ENCODE results near the gene PANK3. TPM values are rescaled to one million over a fixed set of nuclear protein-coding genes. Genes with fewer than 3 reads are reported as not detected.

Gene PANK3
- total and polyA plus RNA-seq, 10 of the 15 experiments (the other 5 are each of a cell fraction or from before 2014, with no cell fraction given), result 4.7 to 43.7 (median 23.9) TPM

DNA sequence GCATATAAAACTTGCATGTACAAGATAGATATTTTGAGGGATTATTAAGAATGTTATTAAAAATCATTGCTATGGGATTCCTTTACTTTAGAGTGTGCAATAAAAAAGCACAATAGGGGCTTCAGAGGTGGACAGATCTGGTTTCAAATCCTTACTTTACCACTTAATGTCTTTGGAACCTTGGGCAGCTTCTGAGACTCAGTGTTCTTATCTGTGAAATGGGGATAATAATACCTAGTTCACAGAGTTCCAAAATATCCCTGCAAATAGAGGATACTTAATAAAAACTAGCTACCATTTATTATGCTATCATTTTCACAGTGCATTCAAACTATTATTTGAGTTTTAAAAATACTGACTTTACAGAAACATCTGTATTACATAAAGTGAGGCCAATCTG lies 23.3 kb upstream of the PANK3 start (continued):
- TF ChIP-seq HCFC1 (IDR thresholded peaks at IDR 0.05; ENCODE audit: low read length) (no peak), MTA2 (IDR thresholded peaks at IDR 0.05; ENCODE audit: low read depth) (no peak), BHLHE40 (IDR thresholded peaks at IDR 0.05; ENCODE audit: borderline replicate concordance in 1 of 2, low read depth in 2 of 2, low read length in 1 of 2) (no peak)

DNA sequence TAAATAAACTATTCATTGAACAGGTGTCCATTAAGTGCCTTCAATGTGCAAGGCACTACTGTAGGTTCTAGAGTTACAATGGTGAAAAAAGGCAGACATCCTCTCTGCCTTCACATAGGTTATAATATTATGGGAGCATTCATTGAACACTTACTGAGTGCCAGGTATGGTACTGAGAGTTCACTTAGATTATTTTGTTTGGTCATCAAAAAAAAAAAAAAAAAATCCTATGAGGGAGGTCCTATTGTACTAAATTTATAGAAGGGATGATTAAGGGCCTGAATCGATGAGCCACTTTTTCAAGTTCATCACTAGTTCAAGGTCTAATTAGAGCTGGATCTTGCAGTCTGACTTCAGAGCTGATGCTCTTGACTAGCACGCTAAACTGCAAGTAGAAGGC lies 22.8 kb upstream of the PANK3 start:
- Histone ChIP-seq H3K27me3 (replicated peaks in 1 of 2; ENCODE audit: control insufficient read depth in 2 of 2, insufficient read depth in 2 of 2, low read length in 1 of 2) (no peaks in the 10 kb centered on the region), H3K27ac (ENCODE audit: control insufficient read depth, insufficient read depth) (no peak overlapping the region), H3K4me3 (no peak overlapping the region), H3K4me1 (ENCODE audit: control insufficient read depth, insufficient read depth, low read length) (no peaks in the 10 kb centered on the region), H2AFZ (ENCODE audit: control insufficient read depth, low read depth, low read length) (no peak overlapping the region), H3K4me2 (ENCODE audit: control insufficient read depth, insufficient read depth) (no peak overlapping the region), H4K20me1 (ENCODE audit: control insufficient read depth, insufficient read depth) (no peaks in the 10 kb centered on the region), H3K9ac (ENCODE audit: control insufficient read depth, insufficient read depth, low read length) (no peak overlapping the region), H3K79me2 (ENCODE audit: control insufficient read depth, insufficient read depth, low read length) (no peaks in the 10 kb centered on the region), H3K36me3 (ENCODE audit: control insufficient read depth in 2 of 2, insufficient read depth in 2 of 2, low read length in 1 of 2) (no peaks in the 10 kb centered on the region), H3K9me3 (replicated peaks; ENCODE audit: control insufficient read depth, insufficient read depth, low read length) (no peaks in the 10 kb centered on the region; the same call in 2 of the 3 replicates)
- ChIA-PET CTCF (interaction anchor here (0.8 kb wide), 1 partner anchor 11 kb away, joined by 3 read pairs; no protein-coding TSS in a partner anchor), RAD21 (ENCODE audit: unreplicated experiment) (no interaction called here), SMC1A (ENCODE audit: uncharacterized antibody, unreplicated experiment) (no interaction called here), POLR2A (no interaction called here)
- in situ Hi-C loops (cut with MboI) (no loop called here), intact Hi-C loops (cut with micrococcal nuclease; ENCODE audit: unreplicated experiment) (no loop called here)
- TF ChIP-seq NRF1 (conservative IDR thresholded peaks at IDR 0.05; ENCODE audit: low read depth, low read length) (no peak), ZNF274 (IDR thresholded peaks at IDR 0.05; ENCODE audit: insufficient read depth, insufficient read length) (no peak), ESRRA (IDR thresholded peaks at IDR 0.05; ENCODE audit: low read length) (no peak), HDAC2 (IDR thresholded peaks at IDR 0.05) (no peak)
- TF ChIP-seq, protein P1, sequence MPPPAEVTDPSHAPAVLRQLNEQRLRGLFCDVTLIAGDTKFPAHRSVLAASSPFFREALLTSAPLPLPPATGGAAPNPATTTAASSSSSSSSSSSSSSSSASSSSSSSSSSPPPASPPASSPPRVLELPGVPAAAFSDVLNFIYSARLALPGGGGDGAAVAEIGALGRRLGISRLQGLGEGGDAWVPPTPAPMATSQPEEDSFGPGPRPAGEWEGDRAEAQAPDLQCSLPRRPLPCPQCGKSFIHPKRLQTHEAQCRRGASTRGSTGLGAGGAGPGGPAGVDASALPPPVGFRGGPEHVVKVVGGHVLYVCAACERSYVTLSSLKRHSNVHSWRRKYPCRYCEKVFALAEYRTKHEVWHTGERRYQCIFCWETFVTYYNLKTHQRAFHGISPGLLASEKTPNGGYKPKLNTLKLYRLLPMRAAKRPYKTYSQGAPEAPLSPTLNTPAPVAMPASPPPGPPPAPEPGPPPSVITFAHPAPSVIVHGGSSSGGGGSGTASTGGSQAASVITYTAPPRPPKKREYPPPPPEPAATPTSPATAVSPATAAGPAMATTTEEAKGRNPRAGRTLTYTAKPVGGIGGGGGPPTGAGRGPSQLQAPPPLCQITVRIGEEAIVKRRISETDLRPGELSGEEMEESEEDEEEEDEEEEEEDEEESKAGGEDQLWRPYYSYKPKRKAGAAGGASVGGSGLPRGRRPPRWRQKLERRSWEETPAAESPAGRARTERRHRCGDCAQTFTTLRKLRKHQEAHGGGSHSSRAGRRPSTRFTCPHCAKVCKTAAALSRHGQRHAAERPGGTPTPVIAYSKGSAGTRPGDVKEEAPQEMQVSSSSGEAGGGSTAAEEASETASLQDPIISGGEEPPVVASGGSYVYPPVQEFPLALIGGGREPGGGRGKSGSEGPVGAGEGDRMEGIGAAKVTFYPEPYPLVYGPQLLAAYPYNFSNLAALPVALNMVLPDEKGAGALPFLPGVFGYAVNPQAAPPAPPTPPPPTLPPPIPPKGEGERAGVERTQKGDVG (CRISPR knock-in tag; IDR thresholded peaks at IDR 0.05), result no peak
- TF ChIP-seq, protein P2, sequence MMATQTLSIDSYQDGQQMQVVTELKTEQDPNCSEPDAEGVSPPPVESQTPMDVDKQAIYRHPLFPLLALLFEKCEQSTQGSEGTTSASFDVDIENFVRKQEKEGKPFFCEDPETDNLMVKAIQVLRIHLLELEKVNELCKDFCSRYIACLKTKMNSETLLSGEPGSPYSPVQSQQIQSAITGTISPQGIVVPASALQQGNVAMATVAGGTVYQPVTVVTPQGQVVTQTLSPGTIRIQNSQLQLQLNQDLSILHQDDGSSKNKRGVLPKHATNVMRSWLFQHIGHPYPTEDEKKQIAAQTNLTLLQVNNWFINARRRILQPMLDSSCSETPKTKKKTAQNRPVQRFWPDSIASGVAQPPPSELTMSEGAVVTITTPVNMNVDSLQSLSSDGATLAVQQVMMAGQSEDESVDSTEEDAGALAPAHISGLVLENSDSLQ (IDR thresholded peaks at IDR 0.05), result no peak
- TF ChIP-seq, protein P3, sequence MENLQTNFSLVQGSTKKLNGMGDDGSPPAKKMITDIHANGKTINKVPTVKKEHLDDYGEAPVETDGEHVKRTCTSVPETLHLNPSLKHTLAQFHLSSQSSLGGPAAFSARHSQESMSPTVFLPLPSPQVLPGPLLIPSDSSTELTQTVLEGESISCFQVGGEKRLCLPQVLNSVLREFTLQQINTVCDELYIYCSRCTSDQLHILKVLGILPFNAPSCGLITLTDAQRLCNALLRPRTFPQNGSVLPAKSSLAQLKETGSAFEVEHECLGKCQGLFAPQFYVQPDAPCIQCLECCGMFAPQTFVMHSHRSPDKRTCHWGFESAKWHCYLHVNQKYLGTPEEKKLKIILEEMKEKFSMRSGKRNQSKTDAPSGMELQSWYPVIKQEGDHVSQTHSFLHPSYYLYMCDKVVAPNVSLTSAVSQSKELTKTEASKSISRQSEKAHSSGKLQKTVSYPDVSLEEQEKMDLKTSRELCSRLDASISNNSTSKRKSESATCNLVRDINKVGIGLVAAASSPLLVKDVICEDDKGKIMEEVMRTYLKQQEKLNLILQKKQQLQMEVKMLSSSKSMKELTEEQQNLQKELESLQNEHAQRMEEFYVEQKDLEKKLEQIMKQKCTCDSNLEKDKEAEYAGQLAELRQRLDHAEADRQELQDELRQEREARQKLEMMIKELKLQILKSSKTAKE (IDR thresholded peaks at IDR 0.05; ENCODE audit: low read depth, poor library complexity, severe bottlenecking), result no peak
- TF ChIP-seq, protein P4, sequence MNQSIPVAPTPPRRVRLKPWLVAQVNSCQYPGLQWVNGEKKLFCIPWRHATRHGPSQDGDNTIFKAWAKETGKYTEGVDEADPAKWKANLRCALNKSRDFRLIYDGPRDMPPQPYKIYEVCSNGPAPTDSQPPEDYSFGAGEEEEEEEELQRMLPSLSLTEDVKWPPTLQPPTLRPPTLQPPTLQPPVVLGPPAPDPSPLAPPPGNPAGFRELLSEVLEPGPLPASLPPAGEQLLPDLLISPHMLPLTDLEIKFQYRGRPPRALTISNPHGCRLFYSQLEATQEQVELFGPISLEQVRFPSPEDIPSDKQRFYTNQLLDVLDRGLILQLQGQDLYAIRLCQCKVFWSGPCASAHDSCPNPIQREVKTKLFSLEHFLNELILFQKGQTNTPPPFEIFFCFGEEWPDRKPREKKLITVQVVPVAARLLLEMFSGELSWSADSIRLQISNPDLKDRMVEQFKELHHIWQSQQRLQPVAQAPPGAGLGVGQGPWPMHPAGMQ (IDR thresholded peaks at IDR 0.05; ENCODE audit: borderline replicate concordance), result no peak
- FAIRE-seq (no peak), ATAC-seq (no peak), DNase-seq (ENCODE audit: low read depth, low spot score) (no peak)
- 62% methylated on average over 2 of the region's 2 CpGs for WGBS (ENCODE audit: insufficient coverage, insufficient replicate concordance, low lambda C conversion rate, missing lambda C conversion rate)
- BruUV-seq (replicated peaks), result no TSS peak
